Measurements from ENCODE around the gene SYCE3.
A peak's percentile ranks its signal among the peaks of the same experiment; 100 is the strongest.

Gene SYCE3

DNA sequence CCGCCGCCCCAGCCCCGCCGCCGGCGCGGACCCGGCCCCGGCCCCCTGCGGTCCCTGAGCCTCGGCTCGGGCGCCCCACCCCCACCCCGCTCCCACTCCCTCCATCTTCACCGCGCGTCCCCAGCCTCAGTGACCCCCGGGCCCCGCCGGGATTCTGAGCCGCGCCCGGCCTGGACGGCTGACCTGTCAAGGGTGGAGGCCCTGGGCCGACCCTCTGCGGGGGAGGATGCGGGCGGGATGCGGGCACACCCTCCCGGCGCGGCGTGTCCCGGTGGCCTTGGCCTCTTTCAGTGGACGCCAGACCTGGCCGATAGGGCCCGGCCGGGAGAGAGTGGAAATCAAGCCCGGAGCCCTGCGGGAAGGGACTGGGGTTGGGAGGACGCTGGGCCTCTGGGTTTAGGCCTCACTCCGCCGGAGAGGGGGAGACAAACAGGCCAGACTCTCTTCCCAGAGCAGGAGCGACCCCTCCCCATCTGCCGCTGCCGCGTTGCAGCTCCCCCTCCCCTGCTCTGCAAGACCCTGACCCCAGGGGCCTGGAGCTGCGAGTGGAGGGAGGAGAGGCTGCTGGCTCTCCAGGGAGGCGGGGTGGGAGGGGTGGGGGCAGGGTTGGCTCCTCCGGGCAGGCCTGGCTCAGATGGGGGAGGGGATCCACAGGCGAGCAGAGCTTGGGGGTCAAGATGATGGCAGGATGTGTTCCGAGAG lies 38.4 kb upstream of the SYCE3 start:
- DNase-seq (ENCODE audit: low read depth, low spot score) = no peak
- H3K27ac ChIP-seq = no peak overlapping the region

DNA sequence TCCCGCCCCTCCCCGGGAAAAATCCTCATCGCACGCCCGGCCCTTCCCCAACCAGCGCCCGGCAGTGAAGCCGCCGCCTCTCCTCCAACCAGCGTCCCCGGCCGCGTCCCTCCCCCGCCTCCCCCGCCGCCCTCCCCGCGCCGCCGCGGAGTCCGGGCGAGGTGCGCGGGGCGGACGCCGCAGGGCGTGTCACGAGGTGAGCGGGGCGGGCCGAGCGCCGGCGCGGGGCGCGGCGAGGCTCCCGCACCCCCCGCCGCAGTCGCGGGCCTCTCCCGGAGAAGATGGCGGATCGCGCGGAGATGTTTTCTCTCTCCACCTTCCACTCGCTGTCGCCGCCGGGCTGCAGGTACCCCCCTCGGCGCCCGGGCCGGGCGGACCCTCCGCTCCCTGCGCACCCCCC lies 37.8 kb upstream of the SYCE3 start, which contains the start of gene MAPK8IP2:
TSS of gene MAPK8IP2 (plus strand) at position 256 of the 400 bp plus-strand sequence. CDS start at position 282, 26 bp downstream.
- no peak within 1 kb of the TSS for H3K27ac ChIP-seq
- DNase-seq (ENCODE audit: low read depth, low spot score) = no peak

DNA sequence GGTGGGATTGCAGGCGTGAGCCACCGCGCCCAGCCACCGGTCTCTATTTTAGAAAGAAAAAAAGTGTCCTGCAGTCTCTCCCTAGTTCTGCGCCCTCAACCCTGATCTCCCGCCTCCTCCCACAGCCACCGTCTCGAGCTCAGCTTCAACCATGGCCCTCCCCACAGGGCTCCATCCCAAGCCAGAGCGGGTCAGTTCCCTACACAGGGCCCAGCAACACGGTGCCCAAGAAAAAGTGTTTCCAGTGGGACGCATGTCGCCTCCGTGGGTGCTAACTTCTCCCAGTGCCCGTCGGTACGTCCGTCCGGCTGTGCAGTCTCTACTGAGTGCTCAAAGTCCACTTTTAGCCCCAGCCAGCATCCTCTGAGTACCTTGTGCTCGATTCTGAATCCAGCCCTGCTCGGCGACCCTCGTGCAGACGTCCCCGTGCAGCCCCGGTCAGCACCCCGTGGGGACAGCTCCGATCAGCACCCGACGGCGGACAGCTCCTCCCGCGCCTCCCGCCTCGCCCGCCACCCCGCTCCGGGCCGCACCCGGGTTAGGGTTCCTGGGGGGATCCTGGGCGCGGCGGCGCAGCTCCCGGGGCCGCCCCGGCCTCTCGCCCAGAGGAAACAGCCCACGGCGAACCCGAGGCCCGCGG lies 37.2 kb upstream of the SYCE3 start:
- no peak overlapping the region for H3K27ac ChIP-seq
- DNase-seq (ENCODE audit: low read depth, low spot score) = no peak

DNA sequence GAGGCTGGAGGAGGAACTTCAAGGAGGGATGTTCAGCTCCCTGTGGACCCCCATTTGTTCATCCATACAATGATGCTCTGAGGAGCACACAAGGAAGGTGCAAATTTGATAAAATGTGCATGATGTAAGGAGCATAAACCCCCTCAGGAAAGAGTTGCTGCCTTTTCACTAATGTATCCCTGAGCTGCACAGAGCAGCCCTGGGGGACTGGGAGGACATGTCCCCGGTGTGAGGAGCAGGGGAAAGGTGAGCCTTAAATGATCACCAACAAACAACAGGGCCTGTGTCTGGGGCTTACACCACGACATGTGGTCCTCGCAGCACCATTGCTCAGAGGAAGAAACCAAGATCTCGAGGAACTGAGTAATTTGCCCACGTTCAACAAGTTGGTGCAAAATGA lies 34.4 kb upstream of the SYCE3 start:
- DNase-seq (ENCODE audit: low read depth, low spot score) = no peak
- H3K27ac ChIP-seq = no peak overlapping the region

DNA sequence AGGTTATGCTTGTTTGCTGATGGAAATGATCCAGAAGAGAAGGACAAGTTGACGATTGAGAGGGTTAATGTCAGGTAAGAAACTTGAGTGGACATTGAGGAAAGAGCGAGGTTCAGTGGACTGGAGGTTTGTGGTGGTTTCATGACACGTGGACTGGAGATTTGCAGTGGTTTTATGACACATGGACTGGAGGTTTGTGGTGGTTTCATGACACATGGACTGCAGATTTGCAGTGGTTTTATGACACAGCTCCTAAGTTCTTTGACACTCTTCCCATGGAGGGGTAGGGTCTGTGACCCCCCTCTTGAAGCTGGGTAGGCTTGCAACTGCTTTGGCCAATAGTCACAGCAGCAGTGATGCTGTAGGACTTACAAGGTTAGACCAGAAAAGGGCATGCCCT lies 32.5 kb upstream of the SYCE3 start:
- no peak overlapping the region for H3K27ac ChIP-seq
- DNase-seq (ENCODE audit: low read depth, low spot score) = no peak

DNA sequence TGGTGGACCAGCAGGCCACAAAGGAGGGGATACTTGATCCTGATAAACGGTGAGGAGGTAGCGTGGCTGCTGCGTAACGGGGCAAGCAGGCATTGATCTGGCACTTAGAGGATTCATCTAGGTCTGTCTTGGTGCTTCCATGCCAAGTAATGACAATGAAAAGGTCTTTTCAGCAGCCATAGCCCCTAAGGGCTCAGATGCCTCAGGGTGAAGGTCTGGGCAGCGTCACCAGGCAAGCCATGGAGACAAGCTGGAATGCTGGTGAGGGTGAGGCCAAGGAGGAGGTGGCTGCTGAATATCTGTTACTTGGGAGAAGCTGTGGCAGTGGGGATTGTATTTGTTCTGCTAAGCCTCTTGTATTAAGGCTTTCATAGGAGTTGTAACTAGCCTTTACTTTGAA lies 24.7 kb upstream of the SYCE3 start:
- no peak for DNase-seq (ENCODE audit: low read depth, low spot score)
- no peak overlapping the region for H3K27ac ChIP-seq

DNA sequence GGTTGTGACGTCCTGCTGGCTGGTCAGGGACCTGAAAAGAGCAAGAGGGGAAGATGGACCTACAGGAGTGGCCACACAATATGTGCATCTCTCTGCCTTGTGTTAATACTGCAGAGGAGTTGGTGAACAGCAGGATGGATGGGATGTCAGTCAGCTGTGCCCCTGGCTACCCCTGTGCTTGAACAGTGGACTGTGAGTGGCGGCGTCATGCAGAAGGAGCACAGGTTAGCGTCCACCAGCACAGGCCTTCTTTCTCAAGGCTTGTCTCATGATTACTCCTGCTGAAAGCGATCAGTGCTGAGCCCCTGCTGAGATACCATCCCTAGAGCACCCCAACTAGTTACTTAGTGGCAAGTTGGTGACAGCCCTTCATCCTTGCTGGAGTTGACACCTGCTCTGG lies 23.7 kb upstream of the SYCE3 start:
- DNase-seq (ENCODE audit: low read depth, low spot score) = no peak
- no peak overlapping the region for H3K27ac ChIP-seq

DNA sequence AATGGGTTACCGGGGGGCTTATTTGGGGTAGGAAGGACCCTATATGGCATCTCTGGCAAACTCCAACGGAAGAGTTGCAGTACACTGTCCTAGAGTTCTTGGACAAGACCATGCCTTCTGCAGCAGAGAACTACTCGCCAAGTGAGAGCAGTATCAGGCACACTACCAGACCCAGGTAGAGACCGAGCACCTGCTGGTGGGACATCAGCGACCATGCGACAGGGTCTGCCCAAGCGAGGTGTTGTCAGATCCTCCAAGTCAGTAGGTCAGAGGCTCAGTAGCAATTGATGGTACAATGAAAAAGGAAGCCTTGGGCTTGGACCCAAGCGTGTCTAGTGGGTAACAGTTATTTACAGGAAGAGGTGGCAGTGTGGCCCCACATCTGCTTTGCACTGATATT lies 23.1 kb upstream of the SYCE3 start:
- DNase-seq (ENCODE audit: low read depth, low spot score) = no peak
- H3K27ac ChIP-seq = no peak overlapping the region

DNA sequence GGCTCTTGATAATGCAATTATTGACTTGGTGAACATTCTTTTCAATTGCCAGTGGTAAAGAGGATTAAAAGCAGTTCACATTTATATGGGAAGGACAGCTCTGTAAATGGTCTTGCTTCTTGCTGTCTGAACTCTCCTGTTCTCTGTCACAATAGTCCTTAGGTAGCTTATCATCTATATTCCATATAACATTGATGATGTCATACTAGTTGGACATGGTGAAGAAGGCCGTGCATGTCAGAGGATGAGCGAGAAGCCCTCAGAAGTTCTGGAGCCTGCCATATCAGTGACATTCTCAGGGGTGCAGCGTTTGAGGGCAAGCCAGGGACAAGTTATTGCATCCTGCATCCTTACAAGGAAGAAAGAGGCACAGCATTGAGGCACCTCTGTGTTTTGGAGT lies 22.5 kb upstream of the SYCE3 start:
- DNase-seq (ENCODE audit: low read depth, low spot score) = no peak
- H3K27ac ChIP-seq = no peak overlapping the region

DNA sequence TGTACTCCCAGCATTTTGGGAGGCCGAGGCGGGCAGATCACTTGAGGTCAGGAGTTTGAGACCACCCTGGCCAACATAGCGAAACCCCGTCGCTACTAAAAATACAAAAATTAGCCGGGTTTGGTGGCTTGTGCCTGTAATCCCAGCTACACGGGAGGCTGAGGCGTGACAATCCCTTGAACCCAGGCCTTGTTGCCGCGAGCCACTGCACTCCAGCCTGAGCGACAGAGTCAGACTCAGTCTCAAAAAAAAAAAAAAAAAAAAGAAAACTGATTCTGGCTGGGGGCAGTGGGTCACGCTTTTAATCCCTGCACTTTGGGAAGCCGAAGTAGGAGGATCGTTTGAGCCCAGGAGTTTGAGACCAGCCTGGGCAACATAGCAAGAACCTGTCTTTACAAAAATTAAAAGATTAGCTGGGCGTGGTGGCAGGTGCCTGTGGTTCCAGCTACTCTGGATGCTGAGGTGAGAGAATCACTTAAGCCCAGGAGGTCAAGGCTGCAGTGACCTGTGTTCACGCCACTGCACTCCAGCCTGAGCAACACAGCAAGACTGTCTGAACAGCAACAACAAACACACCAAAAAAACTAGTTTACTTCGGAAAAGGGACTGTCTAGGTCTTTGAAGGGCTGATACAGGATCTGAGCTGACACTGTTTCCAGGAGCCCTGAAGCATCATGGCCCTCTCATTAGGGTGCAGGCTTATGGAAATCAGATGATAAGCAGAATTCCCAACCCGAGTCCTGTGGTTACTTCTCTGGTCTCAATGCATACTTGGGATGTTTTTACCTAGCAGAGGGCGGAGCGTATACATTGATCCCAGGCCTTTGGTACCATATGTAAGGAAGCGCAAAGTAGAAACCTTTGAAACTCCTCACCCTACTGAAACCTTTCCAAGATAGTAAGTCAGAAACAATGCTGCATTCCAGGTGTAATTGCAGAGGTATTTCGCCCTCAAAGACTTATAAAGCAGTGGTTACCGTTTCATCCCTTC lies 21.7 kb upstream of the SYCE3 start:
- DNase-seq (ENCODE audit: low read depth, low spot score) = no peak
- H3K27ac ChIP-seq = no peak overlapping the region

DNA sequence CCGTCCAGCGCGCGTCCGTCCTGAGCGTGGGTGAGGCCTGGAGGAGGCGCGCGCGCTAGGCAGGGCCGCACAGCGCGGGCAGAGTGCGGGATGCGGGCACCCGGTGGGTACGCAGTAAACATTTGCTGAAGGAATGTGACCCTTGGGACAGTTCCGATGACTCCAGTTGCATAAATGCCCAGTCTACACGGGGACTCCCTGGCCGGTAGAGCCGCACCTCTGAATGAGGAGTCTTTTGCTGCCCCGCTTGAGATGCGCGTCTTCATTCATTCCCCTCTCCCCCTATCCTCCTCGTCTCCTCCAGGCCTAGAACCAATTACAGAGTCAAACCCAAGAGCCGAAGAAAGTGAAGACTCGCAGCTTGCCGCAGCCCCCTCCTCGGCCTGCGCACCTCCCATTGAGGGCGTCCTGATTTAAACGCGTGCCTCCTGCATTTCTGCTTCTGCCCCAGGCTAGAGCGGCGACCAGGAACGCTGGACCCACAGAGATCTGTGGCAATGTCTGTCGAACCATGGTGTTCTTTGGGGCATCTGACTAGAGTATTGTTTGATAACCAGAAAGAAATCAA lies 20.7 kb upstream of the SYCE3 start:
- DNase-seq (ENCODE audit: low read depth, low spot score) = no peak
- peak overlapping the region; percentile 92 for H3K27ac ChIP-seq

DNA sequence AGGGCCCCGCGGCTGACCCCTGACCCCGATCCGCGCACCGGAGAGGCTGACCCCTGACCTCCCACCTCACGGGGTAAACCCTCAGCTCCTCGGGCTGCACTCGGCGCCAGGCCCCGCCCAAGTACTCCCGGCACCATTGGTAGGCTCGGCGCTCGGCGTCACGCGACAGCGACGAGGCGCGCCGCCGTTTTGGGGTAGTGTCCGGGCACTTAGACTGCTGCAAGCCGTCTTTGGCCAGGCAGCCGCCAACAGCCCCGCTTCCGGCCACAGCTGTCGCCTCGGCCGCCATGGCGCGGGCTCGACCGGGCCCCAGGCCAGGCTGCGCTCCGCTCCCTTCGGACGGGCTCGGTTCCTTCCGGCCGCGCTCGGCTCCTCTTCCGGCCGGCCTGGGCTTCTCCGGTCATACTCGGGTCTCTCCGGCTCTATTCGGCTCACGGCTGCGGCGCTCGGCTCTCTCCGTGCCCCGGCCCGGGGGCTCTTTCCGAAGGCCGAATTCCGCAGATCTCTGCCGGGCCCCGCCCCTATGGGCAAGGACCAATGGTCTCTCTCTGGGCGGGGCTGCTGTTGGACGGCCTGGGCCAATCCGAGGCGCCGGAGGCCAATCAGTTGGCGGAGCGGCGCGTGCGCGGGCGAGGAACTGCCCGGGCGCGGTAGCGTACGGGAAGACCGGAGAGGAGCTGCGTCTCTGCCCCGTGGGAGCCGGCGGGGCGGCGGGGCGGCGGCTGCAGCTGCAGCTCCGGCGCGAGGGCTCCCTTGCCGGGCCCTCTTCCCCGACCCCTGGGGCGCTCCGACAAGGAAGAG lies 20.0 kb upstream of the SYCE3 start, which contains the start of gene CHKB:
TSS of gene CHKB (minus strand) at position 357 of the 801 bp plus-strand sequence. CDS start at position 289, 68 bp downstream.
- peak within 1 kb of the TSS; percentile 92 for H3K27ac ChIP-seq
- DNase-seq (ENCODE audit: low read depth, low spot score) = peak; percentile 84

DNA sequence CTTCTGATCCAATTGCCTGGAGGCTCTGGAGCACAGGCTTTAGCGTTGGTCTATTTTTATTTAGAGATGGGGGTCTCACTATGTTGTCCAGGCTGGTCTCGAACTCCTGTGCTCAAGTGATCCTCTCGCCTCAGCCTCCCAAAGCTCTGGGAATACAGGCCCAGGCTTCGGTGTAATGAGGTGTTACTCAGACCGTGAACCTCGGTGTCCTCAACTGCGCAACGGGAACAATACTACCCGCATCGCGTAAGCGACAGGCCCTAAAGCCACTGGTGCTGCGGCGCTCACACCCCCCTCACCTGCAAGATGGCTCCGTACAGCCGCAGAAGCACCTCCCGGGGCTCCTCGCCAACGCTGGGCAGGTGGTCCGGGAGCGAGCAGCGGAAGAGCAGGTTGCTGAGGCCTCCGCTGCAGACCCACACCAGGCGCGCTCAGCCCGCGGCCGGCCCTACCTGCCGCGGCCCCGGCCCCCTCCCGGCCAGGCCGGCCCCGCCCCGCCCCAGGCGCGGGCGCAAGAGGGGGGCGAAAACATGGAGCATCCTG lies 19.3 kb upstream of the SYCE3 start:
- DNase-seq (ENCODE audit: low read depth, low spot score) = no peak
- peak overlapping the region; percentile 92 for H3K27ac ChIP-seq

DNA sequence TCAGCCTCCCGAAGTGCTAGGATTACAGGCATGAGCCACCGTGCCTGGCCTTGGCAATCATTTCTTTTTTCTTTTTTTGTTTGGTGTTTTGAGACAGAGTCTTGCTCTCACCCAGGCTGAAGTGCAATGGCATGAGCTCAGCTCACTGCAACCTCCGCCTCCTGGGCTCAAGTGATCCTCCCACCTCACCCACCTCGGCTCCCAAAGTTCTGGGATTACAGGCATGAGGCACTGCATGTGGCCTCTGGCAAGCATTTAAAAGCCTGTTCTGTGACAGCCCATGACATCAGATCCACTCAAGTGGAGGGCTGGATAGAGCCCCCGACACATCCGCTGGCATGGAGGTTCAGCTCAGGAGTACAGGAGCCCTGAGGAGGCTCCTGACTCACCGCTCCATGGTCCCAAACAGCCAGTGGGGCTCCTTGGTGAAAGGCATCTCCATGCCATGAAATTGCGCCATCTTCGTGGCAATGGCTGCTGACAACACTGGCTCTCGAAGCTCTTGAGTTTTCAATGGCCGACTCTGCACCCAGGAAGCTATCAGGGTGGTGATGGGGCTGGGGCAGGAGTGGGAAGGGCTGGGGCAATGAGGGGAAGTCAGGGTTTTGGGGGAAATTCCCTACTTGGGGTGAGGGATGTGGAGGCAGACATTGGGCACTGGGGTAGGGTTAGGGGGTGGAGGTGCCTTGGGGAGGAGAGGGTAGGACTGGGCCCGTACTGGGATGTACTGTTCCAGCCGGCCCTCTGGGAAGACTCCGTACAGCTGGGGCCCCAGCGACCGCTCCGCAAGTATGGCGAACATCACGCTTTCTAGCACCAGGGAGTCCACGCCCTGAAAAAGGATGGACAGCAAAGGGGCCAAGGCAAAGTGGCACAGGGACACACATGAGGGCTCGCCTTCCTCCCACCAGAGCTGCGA lies 18.6 kb upstream of the SYCE3 start:
- H3K27ac ChIP-seq = peak overlapping the region; percentile 92
- no peak for DNase-seq (ENCODE audit: low read depth, low spot score)

DNA sequence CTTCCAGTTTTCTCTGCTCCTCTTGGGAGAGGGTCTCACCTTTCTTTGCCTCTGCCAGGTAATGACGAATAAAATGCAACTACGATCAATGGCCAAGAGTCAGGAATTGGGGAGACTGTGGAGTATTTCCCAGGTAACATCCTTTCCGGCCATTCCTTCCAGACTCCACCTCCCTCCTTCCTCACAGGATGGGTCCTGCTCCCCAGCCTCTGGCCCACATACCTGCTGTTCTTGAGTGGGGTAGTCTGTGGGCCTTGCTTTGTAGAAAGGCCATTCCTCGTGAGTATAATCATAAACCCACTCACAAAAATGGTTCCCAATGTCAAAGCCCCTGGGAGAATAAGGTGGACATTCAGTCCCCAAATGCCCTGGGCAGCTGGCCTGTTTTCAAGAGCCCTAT lies 17.0 kb upstream of the SYCE3 start:
- no peak for DNase-seq (ENCODE audit: low read depth, low spot score)
- no peak overlapping the region for H3K27ac ChIP-seq

DNA sequence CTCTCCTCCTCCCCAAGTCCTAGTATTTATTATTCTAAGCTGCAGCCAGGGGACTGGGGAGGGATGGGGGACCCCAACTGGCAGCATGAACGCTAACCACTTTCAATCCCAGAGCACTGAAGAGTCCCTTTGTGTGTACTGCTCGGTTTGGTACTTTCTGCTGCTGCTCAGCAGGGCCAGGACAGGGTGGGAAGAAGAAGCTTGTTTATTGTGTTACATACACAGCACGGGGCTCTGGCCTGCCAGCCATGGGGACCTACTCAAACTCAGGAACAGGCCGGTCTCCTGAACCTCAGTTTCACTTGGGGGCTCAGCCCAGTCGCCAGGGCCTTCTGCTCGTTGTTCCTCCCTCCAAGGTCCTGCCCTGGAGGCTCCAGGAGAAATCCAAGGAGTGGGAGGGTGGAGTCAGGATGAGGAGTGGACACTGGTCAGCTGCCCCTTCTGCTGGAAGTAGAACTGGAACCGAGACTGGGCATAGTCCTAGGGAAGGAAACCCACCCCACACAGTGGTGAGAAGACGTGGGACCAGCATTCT lies 16.1 kb upstream of the SYCE3 start:
- DNase-seq (ENCODE audit: low read depth, low spot score) = no peak
- no peak overlapping the region for H3K27ac ChIP-seq

DNA sequence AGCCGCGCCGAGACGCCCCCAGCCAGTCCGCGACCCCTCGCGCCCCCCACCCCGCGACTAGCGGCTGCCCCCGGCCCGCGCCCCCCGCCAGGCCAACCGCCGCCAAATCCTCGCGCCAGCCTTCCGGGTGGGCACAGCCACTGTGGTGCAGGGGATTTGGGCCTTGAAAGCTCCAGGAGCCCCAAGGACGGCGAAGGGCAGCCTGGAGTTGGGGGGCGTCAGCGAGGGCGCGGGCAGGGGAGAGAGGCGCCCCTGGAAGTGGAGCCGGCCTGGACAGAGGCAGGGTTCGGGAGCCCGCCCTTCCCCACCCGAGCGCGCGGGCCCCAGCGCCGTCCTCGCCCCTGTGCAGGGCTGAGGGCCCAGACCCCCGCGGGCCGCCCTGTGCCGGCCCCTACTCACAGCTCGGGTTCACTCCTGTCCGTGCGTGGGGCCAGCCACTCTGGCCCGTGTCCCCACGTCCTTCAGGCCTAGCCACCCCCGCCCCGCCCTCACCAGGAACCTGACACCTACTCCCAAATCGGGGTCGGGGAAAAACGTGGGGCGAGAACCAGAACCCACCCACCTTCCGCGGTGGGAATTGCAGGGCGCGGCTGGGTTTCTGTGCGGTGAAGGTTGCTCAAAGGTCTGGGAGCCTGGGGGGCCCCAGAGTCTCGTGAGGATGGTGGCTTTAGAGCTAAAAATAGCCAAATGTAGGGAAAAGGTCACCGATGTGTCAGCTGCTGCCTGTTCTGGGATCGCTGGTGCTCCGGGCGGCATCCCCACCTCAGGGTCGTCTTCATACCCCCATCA lies 15.5 kb upstream of the SYCE3 start, which contains the start of gene CPT1B:
TSS of gene CPT1B (minus strand) at position 441 of the 789 bp plus-strand sequence. CDS start 512 bp downstream, outside the sequence.
- no peak within 1 kb of the TSS for H3K27ac ChIP-seq
- DNase-seq (ENCODE audit: low read depth, low spot score) = no peak
